HFF-Myc (cell line): ENCODE results near the gene ANOS1.
A peak's percentile ranks its signal among the peaks of the same experiment; 100 is the strongest.

ENCODE experiments used
- DNase-seq: peaks from one replicate; pipeline ENCODE4 v3.0.0-alpha.2; 2011; ENCODE audit warnings: low read depth; ENCODE audit errors: extremely low read depth
- H3K4me3 ChIP-seq: replicated peaks from 2 replicates; pipeline ENCODE4 v1.5.1; 2011; ENCODE audit warnings: low read depth, mild to moderate bottlenecking, control low read depth, low read length
- CTCF ChIP-seq: IDR thresholded peaks from 2 replicates; pipeline ENCODE4 v1.5.1; 2012; ENCODE audit warnings: mild to moderate bottlenecking, low read depth, low read length, control low read depth; ENCODE audit errors: missing control alignments

ANOS1 gene

GRCh38 chrX:8749697-8750096, 17.8 kb upstream of the ANOS1 start:
- no peak for DNase-seq
- no peak for TF ChIP-seq CTCF

GRCh38 chrX:8748855-8749254, 16.9 kb upstream of the ANOS1 start:
- H3K4me3 ChIP-seq, result no peak overlapping the region
- DNase-seq, result no peak
- peak; percentile 60 for TF ChIP-seq CTCF

More at GRCh38 chrX:8749697-8750096, 17.8 kb upstream of the ANOS1 start:
- no peak overlapping the region for H3K4me3 ChIP-seq

- DNase-seq, result no peak
- TF ChIP-seq CTCF, result peak; percentile 69
Measured at GRCh38 chrX:8743126-8743732, 11.3 kb upstream of the ANOS1 start.

GRCh38 chrX:8741981-8742380, 10.0 kb upstream of the ANOS1 start:
- no peak for TF ChIP-seq CTCF
- no peak overlapping the region for H3K4me3 ChIP-seq
- no peak for DNase-seq

More at GRCh38 chrX:8743126-8743732, 11.3 kb upstream of the ANOS1 start:
- H3K4me3 ChIP-seq, result no peak overlapping the region

DNA sequence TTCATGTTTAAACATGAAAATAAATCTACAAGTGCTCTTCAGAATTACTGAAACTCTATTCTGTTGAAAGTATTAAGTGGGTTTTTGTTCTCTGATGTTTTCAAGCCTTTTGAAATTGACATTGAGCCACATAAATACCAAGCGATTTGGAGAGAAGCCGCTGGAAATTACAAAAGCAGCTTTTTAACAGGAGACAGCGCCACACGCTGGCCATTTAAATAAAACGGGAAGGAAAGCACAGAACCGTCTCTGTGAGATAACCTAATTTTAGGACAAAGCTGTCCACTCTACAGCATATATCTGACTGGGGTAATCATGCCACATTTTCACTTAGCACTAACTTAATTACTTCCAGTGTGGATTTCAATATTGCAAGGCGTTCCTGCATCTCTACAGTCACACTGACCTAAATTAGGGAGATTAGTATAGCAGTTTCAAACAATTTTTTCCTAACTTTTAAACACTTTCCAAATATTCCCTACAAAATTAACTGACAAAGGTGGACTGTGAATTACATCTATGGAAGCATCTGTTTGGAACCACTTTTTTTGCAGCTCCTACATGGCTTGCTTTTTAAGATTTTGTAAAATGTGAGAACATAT, 6.8 kb upstream of the ANOS1 start:
- DNase-seq, result no peak
- TF ChIP-seq CTCF, result peak; percentile 50
- H3K4me3 ChIP-seq, result no peak overlapping the region

DNA sequence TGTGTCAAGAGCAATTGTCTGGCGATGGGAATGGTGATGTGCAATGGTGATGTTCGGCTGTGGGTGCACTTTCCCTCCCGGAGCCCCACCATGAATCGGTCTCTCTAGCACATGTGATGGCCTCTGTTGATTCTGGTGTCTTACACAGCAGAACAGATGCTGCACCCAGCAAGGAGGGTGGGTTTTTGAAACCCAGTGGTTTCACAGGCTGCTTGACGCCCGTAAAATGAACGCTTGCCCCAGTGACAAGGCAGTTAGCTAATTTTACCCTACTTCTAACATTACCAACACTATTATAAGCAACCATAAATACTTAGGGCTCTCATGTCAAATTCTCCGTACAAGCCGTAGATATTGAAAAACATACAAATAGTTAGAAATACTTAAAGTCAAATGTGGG, 5.9 kb upstream of the ANOS1 start:
- DNase-seq, result no peak
- no peak overlapping the region for H3K4me3 ChIP-seq
- no peak for TF ChIP-seq CTCF
